IMR-90 (cell line): Measurements from ENCODE around the gene CAMK4. TPM values are rescaled to one million over a fixed set of nuclear protein-coding genes. Genes with fewer than 3 reads are reported as not detected.

Experiments
- ATAC-seq: fragments of 200-7000 bp; cut with Tn5 transposase; 2 replicates; pipeline ENCODE4 v1.9.1; 2020; ENCODE audit warnings: low read depth, mild to moderate bottlenecking, moderate library complexity
- BruUV-seq: library from RNA; stranded (reverse); fragments of 400-500 nt; replicated peaks from 2 replicates; lab custom pipeline; 2021; lab: Mats Ljungman, UMichigan
- CTCF ChIA-PET: fragments of 300-600 bp; formaldehyde crosslinking; extraction: SDS; loops from one replicate; lab custom pipeline; 2021; ENCODE audit warnings: antibody characterized with exemption; lab: Yijun Ruan, JAX
- POLR2A ChIA-PET: fragments of 300-600 bp; sonication (Branson Sonifier 250); formaldehyde crosslinking; loops from one replicate; lab custom pipeline; 2022; ENCODE audit warnings: antibody characterized with exemption; ENCODE audit not compliant: unreplicated experiment; lab: Charles Lee
- DNase-seq: peaks from one replicate; pipeline ENCODE4 v3.0.0; 2013
- H2AFZ ChIP-seq: replicated peaks from 2 replicates; pipeline ENCODE3; 2013; ENCODE audit warnings: low read length, mild to moderate bottlenecking; ENCODE audit not compliant: poor library complexity
- H2AK5ac ChIP-seq: 2 replicates; pipeline ENCODE4 v1.6.1; 2013; ENCODE audit warnings: low read depth, low read length, inconsistent platforms
- H2AK9ac ChIP-seq: replicated peaks from 2 replicates; pipeline ENCODE3; 2013; ENCODE audit warnings: mild to moderate bottlenecking, low read depth, low read length, moderate library complexity; ENCODE audit not compliant: poor library complexity
- H2BK120ac ChIP-seq: 2 replicates; pipeline ENCODE4 v1.6.1; 2013; ENCODE audit warnings: low read depth, low read length, inconsistent platforms
- H2BK15ac ChIP-seq: 3 replicates; pipeline ENCODE4 v1.6.1; 2013; ENCODE audit warnings: low read depth, low read length, inconsistent platforms
- H2BK20ac ChIP-seq: 2 replicates; pipeline ENCODE4 v1.6.1; 2013; ENCODE audit warnings: low read depth, mild to moderate bottlenecking, inconsistent platforms, low read length, moderate library complexity
- H2BK5ac ChIP-seq: 2 replicates; pipeline ENCODE4 v1.6.1; 2013; ENCODE audit warnings: mild to moderate bottlenecking, low read depth, low read length, inconsistent platforms; ENCODE audit not compliant: poor library complexity, severe bottlenecking
- H3K14ac ChIP-seq: replicated peaks from 2 replicates; pipeline ENCODE4 v1.6.1; 2013; ENCODE audit warnings: low read depth, low read length, inconsistent platforms
- H3K18ac ChIP-seq: 2 replicates; pipeline ENCODE4 v1.6.1; 2013; ENCODE audit warnings: low read depth, low read length, control low read depth
- H3K23ac ChIP-seq: 2 replicates; pipeline ENCODE4 v1.6.1; 2013; ENCODE audit warnings: low read depth, low read length, inconsistent platforms
- H3K27ac ChIP-seq: 2 replicates; pipeline ENCODE4 v1.5.1; 2013; ENCODE audit warnings: mild to moderate bottlenecking, control low read depth, low read length; ENCODE audit not compliant: insufficient read depth
- H3K27me3 ChIP-seq: 2 replicates; pipeline ENCODE4 v1.6.1; 2013; ENCODE audit warnings: low read length; ENCODE audit not compliant: control insufficient read depth, insufficient read depth
- H3K36me3 ChIP-seq: 2 replicates; pipeline ENCODE4 v1.6.1; 2013; ENCODE audit warnings: low read length, mixed read lengths; ENCODE audit not compliant: control insufficient read depth, insufficient read depth
- H3K4ac ChIP-seq: 2 replicates; pipeline ENCODE4 v1.6.1; 2013; ENCODE audit warnings: low read depth, low read length, inconsistent platforms
- H3K4me1 ChIP-seq: 2 replicates; pipeline ENCODE4 v1.6.1; 2013; ENCODE audit warnings: low read length, mixed read lengths; ENCODE audit not compliant: control insufficient read depth, insufficient read depth
- H3K4me2 ChIP-seq: 2 replicates; pipeline ENCODE4 v1.6.1; 2013; ENCODE audit warnings: low read depth, mild to moderate bottlenecking, control low read depth, low read length, moderate library complexity
- H3K4me3 ChIP-seq: 2 replicates; pipeline ENCODE4 v1.5.1; 2013; ENCODE audit warnings: low read depth, mild to moderate bottlenecking, control low read depth, low read length, moderate library complexity; ENCODE audit not compliant: insufficient read depth
- H3K56ac ChIP-seq: 2 replicates; pipeline ENCODE4 v1.6.1; 2013; ENCODE audit warnings: low read length, inconsistent platforms; ENCODE audit not compliant: insufficient read depth; ENCODE audit errors: extremely low read depth
- H3K79me1 ChIP-seq, 2 experiments: 2 replicates each; pipeline ENCODE4 v1.6.1; 2013; ENCODE audit warnings: low read length in 2 of 2, inconsistent platforms in 1 of 2, low read depth in 1 of 2
- H3K9ac ChIP-seq: 2 replicates; pipeline ENCODE4 v1.6.1; 2013; ENCODE audit warnings: low read depth, low read length, control low read depth
- H3K9me1 ChIP-seq: 2 replicates; pipeline ENCODE4 v1.6.1; 2013; ENCODE audit warnings: low read length, inconsistent platforms; ENCODE audit not compliant: insufficient read depth
- H3K9me3 ChIP-seq: 2 replicates; pipeline ENCODE4 v1.6.1; 2013; ENCODE audit warnings: low read length; ENCODE audit not compliant: control insufficient read depth, insufficient read depth
- H4K20me1 ChIP-seq: 2 replicates; pipeline ENCODE4 v1.6.1; 2013; ENCODE audit warnings: low read length, inconsistent platforms; ENCODE audit not compliant: insufficient read depth
- H4K5ac ChIP-seq: 2 replicates; pipeline ENCODE4 v1.6.1; 2013; ENCODE audit warnings: mild to moderate bottlenecking, low read depth, low read length, control low read depth
- H4K8ac ChIP-seq, 2 experiments: 2 replicates each; pipeline ENCODE4 v1.6.1; 2013; ENCODE audit warnings: low read depth in 2 of 2, low read length in 2 of 2, control low read depth in 1 of 2, inconsistent platforms in 1 of 2
- H4K91ac ChIP-seq: 2 replicates; pipeline ENCODE4 v1.6.1; 2013; ENCODE audit warnings: low read depth, low read length, inconsistent platforms; ENCODE audit not compliant: insufficient read depth
- CHD1 ChIP-seq: IDR thresholded peaks from 2 replicates; pipeline ENCODE4 v1.6.1; 2012; ENCODE audit warnings: low read depth, low read length, improper control_type of control experiment
- MAFK ChIP-seq: IDR thresholded peaks from 2 replicates; pipeline ENCODE4 v1.6.1; 2012; ENCODE audit warnings: low read depth, low read length, improper control_type of control experiment
- MAZ ChIP-seq: IDR thresholded peaks from 2 replicates; pipeline ENCODE4 v1.6.1; 2012; ENCODE audit warnings: low read depth, mild to moderate bottlenecking, low read length, improper control_type of control experiment, moderate library complexity, borderline replicate concordance
- MXI1 ChIP-seq: IDR thresholded peaks from 2 replicates; pipeline ENCODE4 v1.6.1; 2012; ENCODE audit warnings: low read depth, mild to moderate bottlenecking, low read length, moderate library complexity, borderline replicate concordance
- POLR2A ChIP-seq: IDR thresholded peaks from 2 replicates; pipeline ENCODE4 v1.6.1; 2012; ENCODE audit warnings: mild to moderate bottlenecking, low read depth, low read length
- RAD21 ChIP-seq: IDR thresholded peaks from 2 replicates; pipeline ENCODE4 v1.6.1; 2012; ENCODE audit warnings: low read length, improper control_type of control experiment
- RCOR1 ChIP-seq: IDR thresholded peaks from 2 replicates; pipeline ENCODE4 v1.6.1; 2012; ENCODE audit warnings: mild to moderate bottlenecking, low read length, improper control_type of control experiment; ENCODE audit not compliant: insufficient replicate concordance
- RFX5 ChIP-seq: IDR thresholded peaks from 2 replicates; pipeline ENCODE4 v1.8.0; 2012; ENCODE audit warnings: low read depth, mild to moderate bottlenecking, low read length, moderate library complexity
- WGBS, 2 experiments: methylation state at CpG; one replicate each; pipeline versions ENCODE4 v1.1.5 to v1.1.7; 2013; ENCODE audit warnings: missing lambda C conversion rate in 2 of 2; ENCODE audit not compliant: insufficient read length in 1 of 2; ENCODE audit errors: extremely low coverage in 2 of 2; 5-methylcytosine and 5-hydroxymethylcytosine counted together
- dilution Hi-C: fragments of 300-500 bp; cut with HindIII; formaldehyde crosslinking; loops from one replicate; pipeline ENCODE4 v1.14.3; 2018; ENCODE audit warnings: low sequenced_read_pairs; ENCODE audit not compliant: unreplicated experiment
- in situ Hi-C: fragments of 300-500 bp; cut with MboI; formaldehyde crosslinking; loops from 3 replicates; pipeline ENCODE4 v1.14.3; 2019; ENCODE audit warnings: low sequenced_read_pairs, inconsistent platforms, mixed read lengths
- intact Hi-C: fragments of 100-400 bp; cut with micrococcal nuclease; formaldehyde crosslinking; loops from 2 replicates; pipeline ENCODE4 v1.10.0; 2022
- polyA plus RNA-seq, 3 experiments: library from polyadenylated mRNA; depleted of rRNA; stranded (reverse); fragments of >200 nt; gene quantifications; 2 replicates each; pipeline ENCODE4 v1.2.3, GENCODE V29; 2012; ENCODE audit warnings: low replicate concordance in 1 of 3
- total RNA-seq: library from RNA; depleted of rRNA; stranded (reverse); fragments of >200 nt; gene quantifications from 2 replicates; pipeline ENCODE4 v1.2.3, GENCODE V29; 2012

Gene CAMK4
- total and polyA plus RNA-seq, 2 of the 4 experiments (the other 2 are of a cell fraction) = 3.7 to 4.8 TPM

- Histone ChIP-seq H3K4ac (no peak overlapping the region), H4K8ac (peak overlapping the region in 1 of 2 experiments; percentile 22; a peak in 1 of 4 replicates), H3K9me1 (no peaks in the 10 kb centered on the region; the same call in 1 of the 2 replicates), H3K4me2 (peak overlapping the region; percentile 73), H3K9me3 (no peaks in the 10 kb centered on the region), H4K91ac (no peak overlapping the region), H2BK20ac (no peak overlapping the region), H3K56ac (no peak overlapping the region), H2AK5ac (no peak overlapping the region), H2BK5ac (no peak overlapping the region), H2AK9ac (no peak overlapping the region), H2BK120ac (0 out of 2 replicates have a peak overlapping the region, but pooled peaks have one; percentile 16), H3K27ac (no peak overlapping the region), H2AFZ (peak overlapping the region; percentile 94), H3K9ac (0 out of 2 replicates have a peak overlapping the region, but pooled peaks have one; percentile 2), H4K20me1 (no peaks in the 10 kb centered on the region), H3K14ac (no peak overlapping the region), H3K79me1 (no peaks in the 10 kb centered on the region), H3K4me3 (peak overlapping the region; percentile 86), H3K27me3 (no peaks in the 10 kb centered on the region), H3K23ac (peak overlapping the region; percentile 6; the same call in 1 of the 2 replicates), H2BK15ac (no peak overlapping the region), H3K4me1 (no peaks in the 10 kb centered on the region; the same call in 1 of the 2 replicates), H3K36me3 (no peaks in the 10 kb centered on the region), H4K5ac (no peak overlapping the region), H3K18ac (no peak overlapping the region)
- BruUV-seq = no TSS peak
- in situ Hi-C loops = no loop called here
- POLR2A ChIA-PET = no interaction called here
- DNase-seq (no peak), ATAC-seq (no peak; the same call in 1 of the 2 replicates)
- CTCF ChIA-PET = no interaction called here
- dilution Hi-C loops = no loop called here
- 100% methylated on average over 1 of the region's 8 CpGs; no CpG with 5 or more reads in 1 of the 2 experiments for WGBS, 2 experiments
- intact Hi-C loops = no loop called here
- TF ChIP-seq MAFK = no peak
- no peak for TF ChIP-seq RFX5
- no peak for TF ChIP-seq MXI1
- TF ChIP-seq CHD1 = no peak
- TF ChIP-seq MAZ = no peak
- TF ChIP-seq RAD21 = no peak
- TF ChIP-seq POLR2A = no peak
- no peak for TF ChIP-seq RCOR1
Measured at GRCh38 chr5:111223101-111223786, 940 bp upstream of the CAMK4 start.
